Left ventricle myocardium inferior (tissue), 1 donor: Measurements from ENCODE around the gene POU6F1. TPM values are rescaled to one million over a fixed set of nuclear protein-coding genes. Genes with fewer than 3 reads are reported as not detected.
A peak's percentile ranks its signal among the peaks of the same experiment; 100 is the strongest.

ENCODE experiments used
- DNase-seq: peaks from one replicate; pipeline ENCODE4 v3.0.0-alpha.2; 2020
- H3K27ac ChIP-seq: fragments of 200-600 bp; replicated peaks from 2 replicates; pipeline ENCODE4 v1.8.0; 2021
- H3K27me3 ChIP-seq: fragments of 200-600 bp; 2 replicates; pipeline ENCODE4 v1.8.0; 2021; ENCODE audit warnings: low read depth
- H3K36me3 ChIP-seq: fragments of 200-600 bp; 2 replicates; pipeline ENCODE4 v1.8.0; 2021
- H3K4me1 ChIP-seq: fragments of 200-600 bp; 2 replicates; pipeline ENCODE4 v1.8.0; 2021
- H3K4me3 ChIP-seq: fragments of 200-600 bp; 2 replicates; pipeline ENCODE4 v1.8.0; 2021; ENCODE audit warnings: mild to moderate bottlenecking, moderate library complexity
- H3K9me3 ChIP-seq: fragments of 200-600 bp; replicated peaks from 2 replicates; pipeline ENCODE4 v1.8.0; 2021
- CTCF ChIP-seq: fragments of 200-600 bp; IDR thresholded peaks from 2 replicates; pipeline ENCODE4 v1.8.0; 2021; ENCODE audit warnings: antibody characterized with exemption, mild to moderate bottlenecking, borderline replicate concordance
- intact Hi-C: fragments of 100-400 bp; cut with micrococcal nuclease; formaldehyde crosslinking; loops from one replicate; pipeline ENCODE4 v1.11.0; 2022
- total RNA-seq: library from RNA; stranded (reverse); fragmentation: NEBNext Ultra II Directional; extraction: Animal tissue kit (Norgen Biotek cat#: 25700); gene quantifications from one replicate; pipeline ENCODE4 v1.2.1, GENCODE V29; 2021
- donor health status: DM: no; HTN: yes; CAD: no; lungs with severe emphysema.

Gene POU6F1
- total RNA-seq, 1 donor from 2014 or later: 9.9 TPM

- Histone ChIP-seq H3K4me3 (no peak overlapping the region), H3K36me3 (peaks cover 45% of the 10 kb centered on the region), H3K27ac (no peak overlapping the region), H3K27me3 (no peaks in the 10 kb centered on the region), H3K4me1 (peaks cover 67% of the 10 kb centered on the region), H3K9me3 (no peaks in the 10 kb centered on the region)
- DNase-seq: no peak
- TF ChIP-seq CTCF: no peak
- intact Hi-C loops: no loop called here
These were observed 26.4 kb upstream of the POU6F1 start for GRCh38 chr12:51244269-51244668.

- Histone ChIP-seq H3K4me1 (peaks cover 76% of the 10 kb centered on the region), H3K4me3 (no peak overlapping the region)
- intact Hi-C loops: no loop called here
These were observed 25.0 kb upstream of the POU6F1 start for GRCh38 chr12:51242876-51243275.

GRCh38 chr12:51242120-51242519 is 24.3 kb upstream of the POU6F1 start:
- peak; percentile 33 for DNase-seq
- Histone ChIP-seq H3K4me1 (peaks cover 69% of the 10 kb centered on the region), H3K4me3 (no peak overlapping the region), H3K36me3 (peaks cover 45% of the 10 kb centered on the region), H3K27ac (peak overlapping the region; percentile 27), H3K27me3 (no peaks in the 10 kb centered on the region), H3K9me3 (no peaks in the 10 kb centered on the region)
- no peak for TF ChIP-seq CTCF
- intact Hi-C loops: no loop called here

More at GRCh38 chr12:51242876-51243275, 25.0 kb upstream of the POU6F1 start:
- TF ChIP-seq CTCF: no peak
- no peaks in the 10 kb centered on the region for H3K27me3 ChIP-seq
- peaks cover 45% of the 10 kb centered on the region for H3K36me3 ChIP-seq
- no peaks in the 10 kb centered on the region for H3K9me3 ChIP-seq
- peak overlapping the region; percentile 27 for H3K27ac ChIP-seq
- DNase-seq: no peak

- Histone ChIP-seq H3K27ac (no peak overlapping the region), H3K36me3 (peaks cover 45% of the 10 kb centered on the region), H3K4me1 (peaks cover 59% of the 10 kb centered on the region), H3K27me3 (no peaks in the 10 kb centered on the region), H3K9me3 (no peaks in the 10 kb centered on the region), H3K4me3 (peak overlapping the region; percentile 93)
- TF ChIP-seq CTCF: no peak
- intact Hi-C loops: no loop called here
- DNase-seq: no peak
These were observed 23.1 kb upstream of the POU6F1 start for GRCh38 chr12:51240971-51241370.

GRCh38 chr12:51238510-51239334 is 20.9 kb upstream of the POU6F1 start, which contains the start of gene DAZAP2:
DAZAP2 (plus strand) TSS chr12:51238826; CDS start chr12:51238908, 82 bp downstream.
- intact Hi-C loops: no loop called here
- H3K4me3 ChIP-seq: peak within 1 kb of the TSS; percentile 93
- peaks cover 33% of the 10 kb centered on the region for H3K36me3 ChIP-seq
- DNase-seq: peak; percentile 98
- peak; percentile 39 for TF ChIP-seq CTCF
- H3K9me3 ChIP-seq: no peaks in the 10 kb centered on the region
- no peaks in the 10 kb centered on the region for H3K27me3 ChIP-seq
- H3K4me1 ChIP-seq: peaks cover 50% of the 10 kb centered on the region
- peak within 1 kb of the TSS; percentile 100 for H3K27ac ChIP-seq
